HAP-1 (cell line): ENCODE results near the gene TEF.
A peak's percentile ranks its signal among the peaks of the same experiment; 100 is the strongest.

Experiments
- DNase-seq, 2 experiments: peaks; one replicate each; pipeline ENCODE4 v3.0.0-alpha.2; 2016 to 2020; ENCODE audit warnings: low spot score in 2 of 2
- H3K27me3 ChIP-seq: fragments of 250-450 bp; sonication (Bioruptor Pico); 2 replicates; pipeline ENCODE4 v1.5.1; 2020; ENCODE audit warnings: low read depth, mild to moderate bottlenecking, moderate library complexity
- H3K36me3 ChIP-seq: fragments of 250-450 bp; sonication (Bioruptor Pico); replicated peaks from 2 replicates; pipeline ENCODE4 v1.5.1; 2020; ENCODE audit warnings: mild to moderate bottlenecking
- H3K4me1 ChIP-seq: fragments of 250-450 bp; sonication (Bioruptor Pico); 2 replicates; pipeline ENCODE4 v1.5.1; 2020; ENCODE audit warnings: mild to moderate bottlenecking
- H3K4me3 ChIP-seq: fragments of 250-450 bp; sonication (Bioruptor Pico); 2 replicates; pipeline ENCODE4 v1.5.1; 2020; ENCODE audit warnings: mild to moderate bottlenecking, moderate library complexity
- H3K9me3 ChIP-seq: fragments of 250-450 bp; sonication (Bioruptor Pico); 2 replicates; pipeline ENCODE4 v1.5.1; 2020; ENCODE audit warnings: mild to moderate bottlenecking, moderate library complexity
- in situ Hi-C: fragments of 300-500 bp; cut with MboI; formaldehyde crosslinking; loops from 3 replicates; pipeline ENCODE4 v1.14.3; 2020; ENCODE audit warnings: low sequenced_read_pairs, inconsistent platforms, mixed read lengths

TEF gene

DNA sequence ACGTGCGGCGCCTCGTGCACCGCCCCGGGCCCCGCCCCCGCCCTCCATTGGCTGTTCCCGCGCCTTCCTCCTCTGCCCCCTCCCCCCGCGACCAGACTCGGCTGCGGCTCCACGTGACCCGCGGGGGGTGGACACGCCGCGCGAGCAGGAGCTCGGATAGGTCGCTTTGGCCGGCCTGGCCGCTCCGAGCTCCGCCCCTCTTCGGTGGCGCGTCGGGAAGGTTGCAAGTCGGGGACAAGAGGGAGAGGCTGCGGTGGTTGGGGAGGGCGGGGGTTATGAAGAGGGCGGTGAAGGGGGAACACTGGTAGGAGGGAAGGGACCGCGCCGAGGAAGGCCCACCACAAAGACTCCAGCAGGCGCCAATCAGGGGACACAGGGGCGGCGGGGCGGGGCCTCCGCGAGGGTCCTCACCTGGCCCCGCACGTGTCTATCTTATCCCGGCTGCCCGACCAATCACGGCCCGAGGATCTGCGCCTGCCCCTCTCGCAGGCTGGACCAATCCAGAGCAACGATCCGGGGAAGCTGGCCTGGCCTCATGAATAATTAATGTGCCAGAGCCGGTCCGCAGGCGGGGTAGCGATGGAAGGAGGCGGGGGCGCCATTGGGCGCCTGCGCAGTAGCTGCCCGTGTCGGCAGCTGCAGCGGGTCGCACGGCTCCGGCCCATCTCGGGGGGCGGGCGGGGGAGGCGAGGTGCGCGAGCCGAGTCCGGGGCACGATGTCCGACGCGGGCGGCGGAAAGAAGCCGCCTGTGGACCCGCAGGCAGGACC is at the start of gene TEF:
TEF (plus strand) TSS at position 614 of the 769 bp plus-strand sequence; CDS start at position 717, 103 bp downstream.
- Histone ChIP-seq H3K27me3 (no peaks in the 10 kb centered on the region), H3K4me1 (peaks cover 8% of the 10 kb centered on the region), H3K9me3 (no peaks in the 10 kb centered on the region), H3K36me3 (no peaks in the 10 kb centered on the region), H3K4me3 (peak within 1 kb of the TSS; percentile 48)
- DNase-seq = peak; percentile 97 to 99
- in situ Hi-C loops = no loop called here

- H3K27me3 ChIP-seq = no peaks in the 10 kb centered on the region
- peaks cover 60% of the 10 kb centered on the region for H3K36me3 ChIP-seq
- DNase-seq = no peak
- in situ Hi-C loops = no loop called here
- H3K9me3 ChIP-seq = no peaks in the 10 kb centered on the region
- H3K4me3 ChIP-seq = no peak overlapping the region
- no peaks in the 10 kb centered on the region for H3K4me1 ChIP-seq
Measured at GRCh38 chr22:41332217-41332939, 49.4 kb upstream of the TEF start.

DNA sequence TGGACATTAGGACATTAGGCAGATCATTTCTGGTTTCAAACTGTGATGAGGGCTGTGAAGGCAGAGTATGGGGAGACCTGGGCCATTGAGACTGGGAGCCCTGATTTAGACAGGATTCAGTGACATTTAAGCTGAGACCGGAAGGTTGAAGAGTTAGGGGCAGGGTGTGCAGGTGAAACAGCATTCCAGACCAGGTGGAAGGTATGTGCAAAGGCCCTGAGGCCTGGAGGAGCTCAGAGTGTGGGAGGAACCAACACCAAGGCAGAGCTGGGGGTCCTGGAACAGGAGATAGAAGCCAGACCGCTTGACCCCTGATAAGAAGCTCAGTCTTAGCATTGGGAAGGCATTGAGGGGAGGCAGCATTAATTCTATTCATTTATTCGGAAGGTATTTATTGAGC is 47.9 kb upstream of the TEF start:
- Histone ChIP-seq H3K9me3 (no peaks in the 10 kb centered on the region), H3K4me3 (no peak overlapping the region), H3K27me3 (no peaks in the 10 kb centered on the region), H3K4me1 (no peaks in the 10 kb centered on the region), H3K36me3 (peaks cover 46% of the 10 kb centered on the region)
- in situ Hi-C loops = no loop called here
- no peak for DNase-seq

DNA sequence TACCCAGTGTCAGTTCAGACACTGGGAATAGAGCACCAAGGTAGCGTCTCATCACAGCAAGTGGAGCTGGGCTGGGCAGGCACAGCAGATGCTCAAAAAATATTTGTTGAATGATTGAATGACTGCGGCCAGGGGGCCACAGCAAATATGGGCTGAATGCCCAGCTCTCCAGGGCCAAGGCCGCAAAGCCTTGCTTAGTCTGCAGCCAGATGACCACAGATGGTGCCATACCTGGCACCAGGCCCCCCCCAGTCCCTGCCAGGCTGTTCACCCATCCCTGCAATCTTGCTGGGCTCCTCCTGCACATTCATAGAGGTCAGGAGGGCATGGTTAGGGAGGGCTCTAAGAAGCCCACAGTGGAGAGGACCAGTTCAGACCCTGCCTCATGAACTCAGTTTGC is 47.5 kb upstream of the TEF start:
- Histone ChIP-seq H3K4me1 (no peaks in the 10 kb centered on the region), H3K36me3 (peaks cover 46% of the 10 kb centered on the region), H3K9me3 (no peaks in the 10 kb centered on the region), H3K27me3 (no peaks in the 10 kb centered on the region), H3K4me3 (no peak overlapping the region)
- in situ Hi-C loops = no loop called here
- no peak for DNase-seq

- in situ Hi-C loops = no loop called here
- Histone ChIP-seq H3K4me1 (no peaks in the 10 kb centered on the region), H3K9me3 (no peaks in the 10 kb centered on the region), H3K4me3 (no peak overlapping the region), H3K27me3 (no peaks in the 10 kb centered on the region), H3K36me3 (peaks cover 37% of the 10 kb centered on the region)
- no peak for DNase-seq
Measured at GRCh38 chr22:41334951-41335635, 46.6 kb upstream of the TEF start.

- H3K36me3 ChIP-seq = peaks cover 29% of the 10 kb centered on the region
- in situ Hi-C loops = no loop called here
Measured at GRCh38 chr22:41338614-41339212, 43.0 kb upstream of the TEF start.

GRCh38 chr22:41339823-41340222 is 41.9 kb upstream of the TEF start:
- Histone ChIP-seq H3K27me3 (no peaks in the 10 kb centered on the region), H3K4me1 (no peaks in the 10 kb centered on the region), H3K36me3 (peaks cover 29% of the 10 kb centered on the region), H3K9me3 (no peaks in the 10 kb centered on the region), H3K4me3 (no peak overlapping the region)
- in situ Hi-C loops = no loop called here
- DNase-seq = no peak

More at GRCh38 chr22:41338614-41339212, 43.0 kb upstream of the TEF start:
- Histone ChIP-seq H3K27me3 (no peaks in the 10 kb centered on the region), H3K4me1 (no peaks in the 10 kb centered on the region), H3K4me3 (no peak overlapping the region), H3K9me3 (no peaks in the 10 kb centered on the region)
- no peak for DNase-seq

DNA sequence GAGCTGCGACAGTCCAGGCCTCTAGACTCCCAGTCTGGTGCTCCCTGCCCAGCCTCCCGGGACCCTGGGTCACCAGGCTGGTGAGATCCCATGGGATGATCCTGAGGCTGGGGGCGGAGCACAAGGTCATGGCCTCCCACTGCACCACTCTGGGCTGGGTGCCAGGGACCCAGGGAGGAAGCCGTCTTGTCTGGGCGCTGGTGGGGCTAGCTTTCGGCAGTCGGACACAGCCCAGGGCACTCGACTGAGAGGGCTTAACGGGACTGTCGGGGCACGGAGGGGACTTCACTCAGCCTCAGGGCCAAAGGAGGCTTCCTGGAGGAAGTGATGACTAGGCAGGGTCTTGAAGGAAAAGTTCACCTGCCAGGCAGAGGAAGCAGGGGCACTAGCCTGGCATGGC is 41.4 kb upstream of the TEF start:
- Histone ChIP-seq H3K9me3 (no peaks in the 10 kb centered on the region), H3K4me3 (no peak overlapping the region), H3K36me3 (peaks cover 33% of the 10 kb centered on the region), H3K4me1 (no peaks in the 10 kb centered on the region), H3K27me3 (no peaks in the 10 kb centered on the region)
- in situ Hi-C loops = no loop called here
- DNase-seq = no peak

DNA sequence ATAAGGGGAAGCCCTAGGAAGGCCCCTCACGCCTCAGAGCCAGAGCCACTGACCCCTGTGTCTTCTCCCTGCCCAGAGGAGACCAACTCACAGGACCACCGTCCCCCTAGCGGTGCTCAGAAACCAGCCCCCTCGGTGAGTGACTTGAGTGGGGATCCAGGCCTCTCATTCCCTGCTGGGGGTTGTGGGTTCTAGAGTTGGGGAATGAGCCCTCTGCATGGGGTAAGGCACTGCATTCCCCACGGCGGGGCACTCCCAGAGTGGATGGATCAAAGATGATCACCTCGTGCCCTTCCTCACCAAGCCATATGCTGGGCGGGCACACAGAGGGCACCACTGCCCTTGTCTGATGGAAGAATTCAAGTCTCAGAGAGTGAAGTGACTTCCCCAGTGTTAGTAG is 40.7 kb upstream of the TEF start:
- no peak for DNase-seq
- no peaks in the 10 kb centered on the region for H3K4me1 ChIP-seq
- H3K4me3 ChIP-seq = no peak overlapping the region
- H3K27me3 ChIP-seq = no peaks in the 10 kb centered on the region
- in situ Hi-C loops = no loop called here
- H3K9me3 ChIP-seq = no peaks in the 10 kb centered on the region
- peaks cover 30% of the 10 kb centered on the region for H3K36me3 ChIP-seq

- H3K36me3 ChIP-seq = peaks cover 37% of the 10 kb centered on the region
Measured at GRCh38 chr22:41341990-41342389, 39.8 kb upstream of the TEF start.

GRCh38 chr22:41343300-41343699 is 38.4 kb upstream of the TEF start:
- in situ Hi-C loops = no loop called here
- Histone ChIP-seq H3K27me3 (no peaks in the 10 kb centered on the region), H3K36me3 (peaks cover 49% of the 10 kb centered on the region), H3K4me1 (no peaks in the 10 kb centered on the region), H3K4me3 (no peak overlapping the region), H3K9me3 (no peaks in the 10 kb centered on the region)
- no peak for DNase-seq

More at GRCh38 chr22:41341990-41342389, 39.8 kb upstream of the TEF start:
- Histone ChIP-seq H3K27me3 (no peaks in the 10 kb centered on the region), H3K9me3 (no peaks in the 10 kb centered on the region), H3K4me1 (no peaks in the 10 kb centered on the region), H3K4me3 (no peak overlapping the region)
- no peak for DNase-seq
- in situ Hi-C loops = no loop called here

DNA sequence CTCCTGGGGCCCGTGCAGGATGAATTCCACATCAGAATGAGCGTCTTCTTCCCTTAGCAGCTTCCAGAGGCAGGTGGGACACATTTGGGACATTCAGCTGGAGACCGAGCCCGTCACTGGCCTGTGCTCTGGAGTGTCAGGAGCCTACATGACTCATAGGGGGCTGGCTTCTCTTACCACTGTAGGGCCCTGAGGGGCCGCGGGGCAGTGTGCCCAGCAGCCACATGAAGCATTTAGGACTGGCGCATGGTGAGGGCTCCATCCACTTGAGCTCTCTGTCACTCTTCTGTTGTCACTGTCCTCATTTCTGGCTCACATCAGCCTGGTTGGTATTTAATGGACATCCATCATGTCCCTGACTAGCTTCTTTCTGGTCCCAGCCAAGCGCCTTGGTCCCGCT is 38.0 kb upstream of the TEF start:
- Histone ChIP-seq H3K4me1 (no peaks in the 10 kb centered on the region), H3K4me3 (no peak overlapping the region), H3K9me3 (no peaks in the 10 kb centered on the region), H3K36me3 (peaks cover 53% of the 10 kb centered on the region), H3K27me3 (no peaks in the 10 kb centered on the region)
- DNase-seq = no peak
- in situ Hi-C loops = no loop called here

DNA sequence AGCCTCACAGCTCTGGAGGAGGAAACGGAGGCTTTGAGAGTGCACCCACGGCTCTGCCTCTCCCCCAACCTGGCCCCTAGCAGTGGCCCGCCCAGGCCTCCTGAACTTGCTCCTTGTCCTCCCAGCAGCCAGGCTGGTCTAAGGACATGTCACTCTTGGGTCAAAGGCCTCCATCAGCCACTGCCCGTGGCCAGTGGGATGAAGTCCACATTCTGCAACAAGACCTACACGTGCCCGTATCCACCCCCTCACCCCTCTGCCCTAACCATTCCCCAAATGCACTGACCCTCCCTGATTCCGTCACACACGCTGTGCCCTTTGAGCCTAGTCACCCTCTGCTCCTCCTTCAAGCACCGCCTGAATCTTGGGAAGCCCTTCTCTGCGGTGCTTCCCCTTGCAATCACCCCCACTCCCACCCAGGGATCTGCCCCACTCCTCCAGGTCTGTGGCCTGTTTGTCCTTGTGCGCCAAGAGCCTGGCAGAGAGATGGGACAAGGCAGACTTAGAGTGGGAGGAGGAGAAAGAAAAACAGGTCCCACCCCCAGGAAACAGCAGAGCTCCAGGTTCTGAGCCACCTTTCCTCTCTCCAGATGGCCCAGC is 37.5 kb upstream of the TEF start:
- Histone ChIP-seq H3K4me1 (no peaks in the 10 kb centered on the region), H3K27me3 (no peaks in the 10 kb centered on the region), H3K9me3 (no peaks in the 10 kb centered on the region), H3K4me3 (no peak overlapping the region), H3K36me3 (peaks cover 58% of the 10 kb centered on the region)
- no peak for DNase-seq
- in situ Hi-C loops = no loop called here
